Measurements from ENCODE around the gene HYAL3. TPM values are rescaled to one million over a fixed set of nuclear protein-coding genes. Genes with fewer than 3 reads are reported as not detected.

Gene HYAL3
- total and polyA plus RNA-seq, 2 of the 8 experiments (the other 6 are each of a cell fraction or from before 2014, with no cell fraction given): 3.2 to 12.2 TPM

GRCh38 chr3:50341996-50342650, 42.9 kb upstream of the HYAL3 start (continued):
- TF ChIP-seq CHD7 (IDR thresholded peaks at IDR 0.05; ENCODE audit: insufficient replicate concordance, low read length): no peak
- no peak for TF ChIP-seq FOSL1 (IDR thresholded peaks at IDR 0.05; ENCODE audit: insufficient read depth, low read depth, low read length)
- no peak for TF ChIP-seq CEBPB (IDR thresholded peaks at IDR 0.05; ENCODE audit: low read depth, low read length)
- TF ChIP-seq RXRA (IDR thresholded peaks at IDR 0.05; ENCODE audit: insufficient read depth, low read depth, low read length): no peak
- no peak for TF ChIP-seq NANOG (IDR thresholded peaks at IDR 0.05; ENCODE audit: insufficient read depth, low read depth, low read length, poor library complexity, severe bottlenecking)
- no peak for TF ChIP-seq TCF12 (IDR thresholded peaks at IDR 0.05; ENCODE audit: low read depth, low read length)
- TF ChIP-seq PHF8 (conservative IDR thresholded peaks at IDR 0.05; ENCODE audit: low read depth, low read length): no peak
- no peak for TF ChIP-seq TEAD4 (IDR thresholded peaks at IDR 0.05; ENCODE audit: low read depth, low read length)
- no peak for TF ChIP-seq ZNF274 (IDR thresholded peaks at IDR 0.05; ENCODE audit: borderline replicate concordance, extremely low read depth, low read length)
- TF ChIP-seq EP300 (IDR thresholded peaks at IDR 0.05; ENCODE audit: borderline replicate concordance in 1 of 2, low read depth in 2 of 2, low read length in 2 of 2): no peak
- TF ChIP-seq CBX8 (IDR thresholded peaks at IDR 0.05; ENCODE audit: borderline replicate concordance, low read depth, low read length): no peak

Data from H1 (cell line).